ENCODE data around the gene SGPP2.

DNA sequence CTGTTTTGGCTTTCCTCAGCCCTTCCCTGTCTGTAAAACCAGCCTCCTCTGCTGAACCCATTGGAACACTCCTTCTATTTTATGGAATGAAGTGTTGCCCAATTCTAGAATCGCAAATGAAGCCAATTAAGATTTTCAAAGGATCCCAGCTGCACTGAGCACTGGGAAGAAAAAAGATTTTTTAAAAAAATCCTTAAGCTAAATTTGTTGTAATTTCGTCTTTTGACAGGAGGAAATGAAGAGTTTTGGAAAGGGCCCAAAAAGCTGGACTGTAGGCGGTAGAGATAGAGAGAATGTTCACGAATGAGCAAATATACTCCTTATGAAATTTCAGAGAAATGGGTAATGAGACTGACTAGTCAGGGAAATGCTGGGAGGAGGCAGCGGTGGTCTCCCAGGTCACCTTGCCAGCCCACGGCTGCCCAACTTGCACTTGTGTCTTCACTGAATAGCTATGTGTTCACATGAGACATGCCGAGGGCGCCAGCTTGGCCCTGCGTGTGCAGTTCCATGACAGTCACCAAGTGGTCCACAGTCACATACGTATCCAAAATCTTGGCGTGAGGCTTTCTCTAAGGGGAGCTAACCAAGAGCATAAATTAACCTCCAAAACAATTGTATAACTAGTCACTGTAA is 69.9 kb downstream of the SGPP2 start:
- TF ChIP-seq, protein P1, sequence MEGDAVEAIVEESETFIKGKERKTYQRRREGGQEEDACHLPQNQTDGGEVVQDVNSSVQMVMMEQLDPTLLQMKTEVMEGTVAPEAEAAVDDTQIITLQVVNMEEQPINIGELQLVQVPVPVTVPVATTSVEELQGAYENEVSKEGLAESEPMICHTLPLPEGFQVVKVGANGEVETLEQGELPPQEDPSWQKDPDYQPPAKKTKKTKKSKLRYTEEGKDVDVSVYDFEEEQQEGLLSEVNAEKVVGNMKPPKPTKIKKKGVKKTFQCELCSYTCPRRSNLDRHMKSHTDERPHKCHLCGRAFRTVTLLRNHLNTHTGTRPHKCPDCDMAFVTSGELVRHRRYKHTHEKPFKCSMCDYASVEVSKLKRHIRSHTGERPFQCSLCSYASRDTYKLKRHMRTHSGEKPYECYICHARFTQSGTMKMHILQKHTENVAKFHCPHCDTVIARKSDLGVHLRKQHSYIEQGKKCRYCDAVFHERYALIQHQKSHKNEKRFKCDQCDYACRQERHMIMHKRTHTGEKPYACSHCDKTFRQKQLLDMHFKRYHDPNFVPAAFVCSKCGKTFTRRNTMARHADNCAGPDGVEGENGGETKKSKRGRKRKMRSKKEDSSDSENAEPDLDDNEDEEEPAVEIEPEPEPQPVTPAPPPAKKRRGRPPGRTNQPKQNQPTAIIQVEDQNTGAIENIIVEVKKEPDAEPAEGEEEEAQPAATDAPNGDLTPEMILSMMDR (IDR thresholded peaks at IDR 0.05; ENCODE audit: low read depth, low read length, poor library complexity, severe bottlenecking): no peak
- no peak for TF ChIP-seq EZH2phosphoT487 (IDR thresholded peaks at IDR 0.05; ENCODE audit: borderline replicate concordance, low read length)

Data from DOHH2 (cell line).